Measurements from ENCODE around the gene CEP76. TPM values are rescaled to one million over a fixed set of nuclear protein-coding genes. Genes with fewer than 3 reads are reported as not detected.
"Not testable (repeated sequence)": the region's sequence is repeated elsewhere in the genome, so short reads cannot be mapped to it uniquely, and the experiment has no call there.

Gene CEP76
- total RNA-seq, 4 donors from 2014 or later: 6.8 to 14.2 (median 9.6) TPM

DNA sequence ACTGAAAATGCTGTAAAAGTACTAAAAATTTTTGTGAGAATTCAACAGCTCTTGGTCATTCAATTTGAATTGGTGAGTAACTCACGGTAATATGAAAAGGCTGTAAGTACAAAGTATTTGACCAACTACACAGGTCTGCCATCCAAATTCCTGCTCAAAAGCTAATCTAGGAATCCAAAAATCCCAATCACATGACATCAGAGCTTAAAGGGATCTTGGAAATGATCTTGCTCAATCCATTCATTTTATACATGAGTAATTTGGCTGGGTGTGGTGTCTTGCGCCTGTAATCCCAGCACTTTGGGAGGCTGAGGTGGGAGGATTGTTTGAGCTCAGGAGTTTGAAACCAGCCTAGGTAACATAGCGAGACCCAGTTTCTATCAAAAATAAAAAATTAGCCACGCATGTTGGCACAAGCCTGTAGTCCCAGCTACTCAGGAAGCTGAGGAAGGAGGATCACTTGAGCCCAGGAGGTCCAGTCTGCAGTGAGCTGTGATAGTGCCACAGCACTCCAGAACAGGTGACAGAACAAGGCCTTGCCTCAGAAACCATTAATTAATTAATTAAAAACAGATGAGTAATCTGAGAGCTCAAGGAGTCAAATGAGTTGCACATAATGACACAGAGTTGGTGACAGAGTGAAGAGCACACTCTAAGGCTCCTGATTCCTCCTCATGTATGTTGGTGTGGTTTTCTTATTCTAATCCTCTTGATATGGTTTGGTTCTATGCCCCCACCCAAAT is 64.5 kb downstream of the CEP76 start:
- WGBS, 2 donors (ENCODE audit: low coverage in 1 of 2): 88 to 100% methylated on average over 2 to 4 of the region's 4 CpGs
- Histone ChIP-seq H3K27me3 (no peaks in the 10 kb centered on the region), H3K4me1 (peaks cover 0 to 16% (median 6%) of the 10 kb centered on the region in 3 donors), H3K27ac (no peak overlapping the region), H3K4me3 (no peak overlapping the region), H3K9me3 (no peaks in the 10 kb centered on the region), H3K36me3 (no peaks in the 10 kb centered on the region)
- ATAC-seq: no peak
- TF ChIP-seq POLR2A (IDR thresholded peaks at IDR 0.05): no peak

DNA sequence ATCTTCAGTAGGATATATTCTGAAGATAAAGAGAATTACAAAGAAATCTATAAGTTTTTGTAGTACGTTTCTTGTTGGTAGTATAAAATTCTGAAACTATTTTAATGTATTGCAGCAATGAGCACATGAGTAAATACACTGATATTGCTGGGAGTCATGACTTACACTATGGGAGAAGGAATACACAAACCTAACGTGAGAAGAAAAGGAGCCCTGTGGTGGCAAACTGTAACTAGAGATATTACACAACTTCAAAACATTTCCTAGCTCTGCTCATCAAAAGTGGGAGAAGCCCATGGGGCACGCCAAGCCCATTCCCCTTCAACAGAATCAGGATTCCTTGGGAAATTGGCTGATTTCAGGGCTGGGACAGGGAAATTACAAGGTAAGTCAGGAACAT is 65.1 kb downstream of the CEP76 start:
- H3K4me1 ChIP-seq: peaks cover 0 to 11% (median 2%) of the 10 kb centered on the region in 3 donors
- no peaks in the 10 kb centered on the region for H3K36me3 ChIP-seq
- H3K27ac ChIP-seq: no peak overlapping the region
- no peaks in the 10 kb centered on the region for H3K27me3 ChIP-seq
- no peak overlapping the region for H3K4me3 ChIP-seq
- no peak for ATAC-seq
- 88 to 92% methylated on average over 3 of the region's 3 CpGs for WGBS, 2 donors (ENCODE audit: low coverage in 1 of 2)
- no peak for TF ChIP-seq POLR2AphosphoS5 (IDR thresholded peaks at IDR 0.05)
- TF ChIP-seq, protein P1, sequence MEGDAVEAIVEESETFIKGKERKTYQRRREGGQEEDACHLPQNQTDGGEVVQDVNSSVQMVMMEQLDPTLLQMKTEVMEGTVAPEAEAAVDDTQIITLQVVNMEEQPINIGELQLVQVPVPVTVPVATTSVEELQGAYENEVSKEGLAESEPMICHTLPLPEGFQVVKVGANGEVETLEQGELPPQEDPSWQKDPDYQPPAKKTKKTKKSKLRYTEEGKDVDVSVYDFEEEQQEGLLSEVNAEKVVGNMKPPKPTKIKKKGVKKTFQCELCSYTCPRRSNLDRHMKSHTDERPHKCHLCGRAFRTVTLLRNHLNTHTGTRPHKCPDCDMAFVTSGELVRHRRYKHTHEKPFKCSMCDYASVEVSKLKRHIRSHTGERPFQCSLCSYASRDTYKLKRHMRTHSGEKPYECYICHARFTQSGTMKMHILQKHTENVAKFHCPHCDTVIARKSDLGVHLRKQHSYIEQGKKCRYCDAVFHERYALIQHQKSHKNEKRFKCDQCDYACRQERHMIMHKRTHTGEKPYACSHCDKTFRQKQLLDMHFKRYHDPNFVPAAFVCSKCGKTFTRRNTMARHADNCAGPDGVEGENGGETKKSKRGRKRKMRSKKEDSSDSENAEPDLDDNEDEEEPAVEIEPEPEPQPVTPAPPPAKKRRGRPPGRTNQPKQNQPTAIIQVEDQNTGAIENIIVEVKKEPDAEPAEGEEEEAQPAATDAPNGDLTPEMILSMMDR (IDR thresholded peaks at IDR 0.05): no peak
- no peak for TF ChIP-seq EP300 (IDR thresholded peaks at IDR 0.05)
- TF ChIP-seq POLR2A (IDR thresholded peaks at IDR 0.05): no peak
- H3K9me3 ChIP-seq: no peaks in the 10 kb centered on the region

DNA sequence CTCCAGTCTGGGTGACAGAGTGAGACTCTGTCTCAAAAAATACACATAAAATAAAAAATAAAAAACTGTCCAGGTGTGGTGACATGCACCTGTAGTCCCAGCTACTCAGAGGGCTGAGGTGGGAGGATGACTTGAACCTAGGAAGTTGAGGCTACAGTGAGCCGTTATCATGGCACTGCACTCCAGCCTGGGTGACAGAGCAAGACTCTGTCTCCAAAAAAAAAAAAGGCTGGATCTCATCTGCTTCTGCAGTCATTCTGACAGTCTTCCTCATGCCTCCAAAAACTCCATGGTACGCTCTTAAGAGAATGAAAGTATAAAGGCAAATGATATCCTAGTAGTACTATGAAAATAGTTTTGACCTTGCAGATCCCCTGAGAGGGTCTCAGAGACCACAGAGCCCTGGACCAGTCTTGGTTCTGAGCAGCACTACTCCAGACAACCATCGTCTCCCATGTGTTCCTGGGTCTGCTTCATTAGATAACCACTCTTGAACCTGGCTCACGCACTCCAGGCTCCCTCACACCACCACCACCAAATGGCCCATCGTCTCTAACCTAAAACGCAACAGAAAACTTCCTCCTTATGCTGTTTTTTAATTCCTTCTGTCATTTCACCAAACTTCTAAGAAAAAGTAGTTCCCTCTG is 70.6 kb downstream of the CEP76 start:
- TF ChIP-seq POLR2AphosphoS5 (IDR thresholded peaks at IDR 0.05) (no peak), EP300 (IDR thresholded peaks at IDR 0.05) (no peak), POLR2A (IDR thresholded peaks at IDR 0.05) (no peak)
- TF ChIP-seq, protein P1 (IDR thresholded peaks at IDR 0.05): no peak
- H3K36me3 ChIP-seq: peaks cover 0 to 4% of the 10 kb centered on the region in 2 donors
- H3K27ac ChIP-seq: no peak overlapping the region
- ATAC-seq: no peak
- peaks cover 0 to 11% (median 0%) of the 10 kb centered on the region in 3 donors for H3K4me1 ChIP-seq
- H3K27me3 ChIP-seq: no peaks in the 10 kb centered on the region
- WGBS, 2 donors (ENCODE audit: low coverage in 1 of 2): 78 to 81% methylated on average over 6 of the region's 6 CpGs
- H3K9me3 ChIP-seq: no peaks in the 10 kb centered on the region
- H3K4me3 ChIP-seq: no peak overlapping the region

DNA sequence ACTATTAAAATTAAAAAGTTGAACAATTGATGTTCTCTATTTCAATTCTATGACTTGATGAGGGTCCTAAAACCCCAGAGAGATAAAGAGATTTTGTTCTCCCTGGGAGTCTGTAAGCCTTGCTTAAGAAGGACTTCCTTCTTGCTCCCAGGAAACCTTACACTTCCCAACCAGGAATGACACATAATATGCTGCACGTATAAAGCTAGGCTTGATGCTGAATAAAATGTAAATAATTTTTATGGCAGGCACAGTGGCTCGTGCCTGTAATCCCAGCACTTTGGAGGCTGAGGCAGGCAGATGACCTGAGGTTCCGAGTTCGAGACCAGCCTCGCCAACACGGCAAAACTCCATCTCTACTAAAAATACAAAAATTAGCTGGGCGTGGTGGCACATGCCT is 72.4 kb downstream of the CEP76 start:
- no peaks in the 10 kb centered on the region for H3K27me3 ChIP-seq
- WGBS, 2 donors (ENCODE audit: low coverage in 1 of 2): 40 to 90% methylated on average over 1 to 7 of the region's 7 CpGs
- H3K4me3 ChIP-seq: no peak overlapping the region
- TF ChIP-seq EP300 (IDR thresholded peaks at IDR 0.05) (no peak), POLR2AphosphoS5 (IDR thresholded peaks at IDR 0.05) (no peak)
- TF ChIP-seq, protein P1 (IDR thresholded peaks at IDR 0.05): no peak
- H3K4me1 ChIP-seq: peaks cover 0 to 11% (median 0%) of the 10 kb centered on the region in 3 donors
- no peak overlapping the region for H3K27ac ChIP-seq
- H3K9me3 ChIP-seq: no peaks in the 10 kb centered on the region
- ATAC-seq: no peak
- H3K36me3 ChIP-seq: peaks cover 0 to 4% of the 10 kb centered on the region in 2 donors

DNA sequence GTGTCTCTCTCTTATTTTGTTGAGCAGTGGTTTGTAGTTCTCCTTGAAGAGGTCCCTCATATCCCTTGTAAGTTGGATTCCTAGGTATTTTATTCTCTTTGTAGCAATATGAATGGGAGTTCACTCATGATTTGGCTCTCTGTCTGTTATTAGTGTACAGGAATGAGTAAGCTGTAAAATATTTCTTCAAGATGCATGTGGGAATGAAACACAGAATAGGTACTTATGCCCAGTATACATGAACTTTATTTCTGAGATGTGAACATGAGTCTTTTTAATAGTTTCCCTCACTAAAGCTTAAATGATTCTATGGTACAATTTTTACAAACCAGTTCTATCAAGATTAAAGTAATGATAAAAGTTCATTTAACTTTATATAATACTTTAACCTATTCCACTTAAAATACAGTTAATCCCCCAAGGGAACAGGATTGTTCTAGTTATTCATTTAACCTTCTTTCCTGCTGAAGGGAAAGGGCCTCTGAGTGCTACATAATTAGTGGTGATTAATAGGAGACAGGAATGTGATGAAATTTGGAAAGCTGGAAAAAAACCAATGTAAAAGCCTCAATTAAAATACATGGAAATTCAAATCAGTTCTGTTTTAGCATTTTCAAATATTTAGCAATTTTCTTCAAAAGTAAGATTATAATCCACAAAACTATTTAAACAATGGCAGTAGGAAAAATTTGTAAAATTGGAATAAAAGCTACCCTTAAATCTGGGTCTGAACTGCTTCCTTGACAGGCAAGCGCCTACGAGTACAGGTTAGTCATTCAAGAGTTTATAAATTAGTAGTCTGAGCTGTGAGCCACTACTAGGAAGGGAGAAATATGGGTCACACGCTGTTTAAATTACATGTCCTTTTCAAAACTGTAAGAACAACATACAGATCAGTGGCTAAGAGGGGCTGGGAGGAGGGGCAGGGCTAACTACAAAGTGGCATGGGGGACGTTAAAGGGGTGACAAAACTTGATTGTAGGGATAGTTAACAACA is 73.5 kb downstream of the CEP76 start:
- H3K4me3 ChIP-seq: no peak overlapping the region
- WGBS, 2 donors (ENCODE audit: low coverage in 1 of 2): 48 to 68% methylated on average over 3 to 4 of the region's 4 CpGs
- H3K27me3 ChIP-seq: no peaks in the 10 kb centered on the region
- H3K9me3 ChIP-seq: no peaks in the 10 kb centered on the region
- ATAC-seq: no peak
- peaks cover 0 to 4% of the 10 kb centered on the region in 2 donors for H3K36me3 ChIP-seq
- H3K27ac ChIP-seq: no peak overlapping the region
- peaks cover 0 to 11% (median 0%) of the 10 kb centered on the region in 3 donors for H3K4me1 ChIP-seq
- TF ChIP-seq POLR2AphosphoS5 (IDR thresholded peaks at IDR 0.05) (no peak), EP300 (IDR thresholded peaks at IDR 0.05) (no peak), POLR2A (IDR thresholded peaks at IDR 0.05) (no peak)
- TF ChIP-seq, protein P1 (IDR thresholded peaks at IDR 0.05): no peak

DNA sequence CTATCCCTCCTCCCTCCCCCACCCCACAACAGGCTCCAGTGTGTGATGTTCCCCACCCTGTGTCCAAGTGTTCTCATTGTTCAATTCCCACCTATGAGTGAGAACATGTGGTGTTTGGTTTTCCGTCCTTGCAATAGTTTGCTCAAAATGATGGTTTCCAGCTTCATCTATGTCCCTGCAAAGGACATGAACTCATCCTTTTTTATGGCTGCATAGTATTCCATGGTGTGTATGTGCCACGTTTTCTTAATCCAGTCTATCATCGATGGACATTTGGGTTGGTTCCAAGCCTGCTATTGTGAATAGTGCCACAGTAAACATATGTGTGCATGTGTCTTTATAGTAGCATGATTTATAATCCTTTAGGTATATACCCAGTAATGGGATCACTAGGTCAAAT is 75.3 kb downstream of the CEP76 start:
- not testable (repeated sequence) for H3K4me3 ChIP-seq
- 100% methylated on average over 1 to 3 of the region's 3 CpGs for WGBS, 2 donors (ENCODE audit: low coverage in 1 of 2)

More for the DNA sequence above, 75.3 kb downstream of the CEP76 start:
- H3K36me3 ChIP-seq, H3K9me3 ChIP-seq, H3K27ac ChIP-seq, ATAC-seq, H3K27me3 ChIP-seq: not testable (repeated sequence)
- peaks cover 0 to 11% (median 0%) of the 10 kb centered on the region in 3 donors for H3K4me1 ChIP-seq

Measured in gastroesophageal sphincter (tissue), 4 donors.